ENCODE results near the gene METTL23.
A peak's percentile ranks its signal among the peaks of the same experiment; 100 is the strongest.
"Not testable (repeated sequence)": the region's sequence is repeated elsewhere in the genome, so short reads cannot be mapped to it uniquely, and the experiment has no call there.

The METTL23 gene

GRCh38 chr17:76734080-76734840, 7.6 kb downstream of the METTL23 start:
- DNase-seq (ENCODE audit: low spot score), result no peak

GRCh38 chr17:76735006-76735405, 8.4 kb downstream of the METTL23 start:
- DNase-seq (ENCODE audit: low spot score), result no peak

DNA sequence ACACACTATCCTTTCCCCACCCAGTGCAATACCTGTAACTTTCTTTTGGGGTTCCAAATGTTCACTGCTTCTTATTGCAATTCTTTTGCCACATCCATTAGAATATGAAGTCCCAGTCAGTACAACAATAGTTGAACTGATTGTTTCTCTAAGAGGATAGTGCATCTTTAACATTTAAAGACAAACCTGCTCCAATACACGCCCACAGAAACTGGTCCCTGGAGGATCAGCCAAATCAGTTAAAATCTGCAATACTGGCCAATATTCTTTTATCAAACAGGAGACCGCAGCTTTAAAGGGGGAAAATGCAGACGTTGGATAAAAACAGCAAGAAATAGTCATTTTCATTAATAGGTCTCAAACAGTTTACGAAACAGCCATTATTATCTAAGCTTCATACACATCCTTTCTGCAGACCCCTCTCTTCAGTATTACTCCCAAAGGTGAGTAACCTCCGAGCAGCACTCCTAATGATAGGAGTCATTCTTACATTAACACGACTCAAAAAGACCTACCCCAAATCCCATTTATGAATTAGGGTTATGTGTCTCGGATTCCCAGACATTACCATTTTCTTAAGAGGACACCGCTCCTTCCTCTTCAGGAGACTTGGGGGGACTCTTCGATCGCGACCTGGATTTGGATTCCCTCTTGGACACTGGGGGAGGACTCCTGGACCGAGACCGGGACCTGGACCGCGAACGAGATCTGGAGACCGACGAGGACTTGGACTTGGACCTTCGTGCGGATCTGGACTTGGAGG, 9.1 kb downstream of the METTL23 start:
- no peak for DNase-seq (ENCODE audit: low spot score)

DNA sequence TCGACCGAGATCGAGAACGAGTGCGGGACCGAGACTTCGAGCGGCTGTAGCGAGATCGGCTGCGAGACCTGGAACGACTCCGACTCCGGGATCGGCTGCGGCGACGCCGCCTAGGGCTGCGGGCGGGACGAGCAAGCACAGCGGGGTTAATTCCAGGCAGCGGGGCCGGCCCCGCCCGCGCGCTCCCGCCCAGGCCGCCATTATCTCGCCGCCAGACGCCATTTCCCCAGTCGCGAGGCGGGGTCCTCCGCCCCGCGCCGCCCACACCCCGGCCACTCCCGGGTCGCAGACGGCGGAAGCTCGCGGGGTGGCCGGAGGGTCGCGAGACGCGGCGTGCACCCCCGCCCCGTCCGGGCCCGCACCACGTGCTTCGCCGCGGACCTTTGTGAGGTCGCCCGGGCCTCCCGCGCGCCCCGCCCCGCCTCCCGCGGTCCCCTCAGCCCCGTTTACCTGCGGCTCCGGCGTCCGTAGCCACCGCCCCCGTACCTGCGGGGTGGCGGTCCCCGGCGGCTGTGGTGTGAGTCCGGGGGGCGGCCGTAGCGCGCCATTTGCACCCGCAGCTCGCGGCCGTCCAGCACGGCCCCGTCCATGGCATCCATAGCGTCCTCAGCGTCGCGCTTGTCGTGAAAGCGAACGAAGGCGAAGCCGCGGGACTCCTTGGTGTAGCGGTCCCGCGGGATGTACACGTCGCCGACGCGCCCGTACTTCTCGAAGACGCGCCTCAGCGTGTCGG, 9.9 kb downstream of the METTL23 start:
- peak; percentile 78 for DNase-seq (ENCODE audit: low spot score)

DNA sequence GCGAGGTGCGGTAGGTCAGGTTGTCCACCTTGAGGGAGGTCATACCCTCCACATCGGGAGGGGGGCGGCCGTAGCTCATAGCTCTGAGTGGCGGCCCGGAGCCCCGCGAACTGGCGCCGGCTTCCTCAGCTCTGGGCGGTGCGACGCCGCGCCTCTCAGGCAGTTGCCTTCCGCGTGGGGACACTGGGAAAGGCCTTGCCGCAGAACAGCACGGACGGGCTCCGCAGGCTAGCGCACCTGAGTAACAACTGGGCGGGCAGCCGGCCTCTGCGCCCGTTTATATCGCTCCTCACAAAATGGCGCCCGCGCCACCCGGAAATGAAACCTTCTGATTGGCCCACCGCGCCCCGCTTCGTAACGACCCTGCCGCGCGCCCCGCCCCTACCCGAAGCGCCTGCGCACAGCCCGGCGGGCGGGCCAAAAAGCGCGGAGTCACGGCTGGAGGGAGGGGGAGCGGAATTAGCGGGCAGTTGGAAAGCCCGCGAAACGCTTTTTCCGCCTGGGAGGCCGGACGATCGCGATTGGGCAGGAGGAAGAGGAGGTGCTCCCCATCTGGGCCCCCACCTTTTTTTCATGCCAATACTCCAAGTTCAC, 10.5 kb downstream of the METTL23 start, which contains the start of gene SRSF2:
TSS of gene SRSF2 (minus strand) at position 250 of the 594 bp plus-strand sequence. CDS start at position 79, 171 bp downstream.
- DNase-seq (ENCODE audit: low spot score), result peak; percentile 98

DNA sequence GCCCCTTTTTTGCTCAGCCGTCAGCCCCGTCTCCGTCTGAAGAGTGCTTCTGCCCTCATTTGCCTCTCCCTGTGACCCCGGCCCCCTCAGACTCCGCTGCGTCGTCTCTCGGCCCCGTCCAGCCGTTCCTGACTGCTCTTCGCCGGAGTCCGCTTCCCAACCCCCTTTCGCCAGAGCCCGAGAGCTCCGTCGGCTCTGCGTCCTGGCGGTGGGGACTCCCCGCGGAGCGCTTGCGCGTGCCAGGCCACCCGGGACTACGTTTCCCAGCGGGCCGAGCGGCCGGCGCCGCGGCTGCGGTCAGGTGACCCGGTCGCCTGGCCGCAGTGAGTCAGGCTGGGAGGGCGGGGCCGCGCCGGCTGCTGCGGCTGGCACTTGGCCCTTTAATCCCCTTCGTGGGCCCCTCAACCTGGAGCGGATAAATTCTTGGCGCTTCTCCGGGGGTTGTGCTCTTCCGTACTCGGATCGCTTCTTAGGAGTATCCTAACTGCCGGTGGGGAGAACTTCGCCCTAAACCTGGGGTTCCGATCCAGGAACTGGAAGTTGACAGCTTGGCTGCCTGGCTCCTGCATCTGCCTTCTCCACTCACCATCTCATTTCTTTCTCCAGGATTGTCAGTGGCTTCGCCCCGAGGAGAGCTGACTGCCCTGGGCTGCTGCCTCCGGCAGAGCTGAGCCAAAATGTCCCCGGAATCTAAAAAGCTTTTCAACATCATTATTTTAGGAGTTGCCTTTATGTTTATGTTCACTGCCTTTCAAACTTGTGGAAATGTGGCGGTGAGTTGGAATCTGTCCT, 11.2 kb downstream of the METTL23 start, which contains the start of gene MFSD11:
TSS of gene MFSD11 (plus strand) at position 444 of the 792 bp plus-strand sequence. CDS start at position 678, 234 bp downstream.
- DNase-seq (ENCODE audit: low spot score), result peak; percentile 96

DNA sequence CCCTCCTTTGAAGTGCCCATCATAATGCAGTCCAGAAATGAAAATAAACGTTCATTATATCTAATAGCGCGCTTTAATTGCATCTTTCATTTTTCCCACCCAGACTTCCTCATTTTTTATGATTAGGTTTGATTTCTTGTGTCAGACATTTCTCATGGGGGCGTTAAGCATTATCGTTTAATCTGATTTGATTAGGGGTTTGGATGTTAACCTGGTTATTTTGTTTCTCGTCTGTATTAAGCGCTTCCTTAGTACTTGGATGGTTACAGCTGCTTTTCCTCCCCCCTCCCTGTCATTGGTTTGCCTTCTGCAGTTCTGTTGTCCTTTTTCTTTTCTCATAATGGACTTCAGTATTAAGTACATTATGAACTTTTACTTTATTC, 11.8 kb downstream of the METTL23 start:
- peak; percentile 28 for DNase-seq (ENCODE audit: low spot score)

GRCh38 chr17:76739568-76740115, 13.0 kb downstream of the METTL23 start:
- DNase-seq (ENCODE audit: low spot score), result not testable (repeated sequence)

GRCh38 chr17:76740329-76741118, 13.9 kb downstream of the METTL23 start:
- DNase-seq (ENCODE audit: low spot score), result no peak

DNA sequence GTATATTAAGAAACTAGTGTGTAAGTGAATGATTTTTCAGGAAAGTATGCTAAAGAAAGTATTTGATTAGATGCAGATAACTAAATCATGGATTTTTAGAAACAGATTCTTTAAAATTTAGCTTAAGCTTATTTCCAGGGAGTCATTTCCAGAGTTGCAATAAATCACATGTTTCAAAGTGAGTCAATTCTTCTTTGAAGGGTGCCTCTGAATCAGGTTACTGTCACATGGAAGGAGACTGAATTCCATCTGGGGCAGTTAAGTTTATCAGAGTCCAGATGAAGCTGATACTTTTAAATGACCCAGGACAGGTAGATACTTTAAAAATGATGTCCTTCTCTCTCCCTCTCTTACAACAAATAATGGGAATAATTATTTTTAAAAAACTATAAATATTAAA, 16.3 kb downstream of the METTL23 start:
- DNase-seq (ENCODE audit: low spot score), result no peak

GRCh38 chr17:76744747-76745146, 18.1 kb downstream of the METTL23 start:
- no peak for DNase-seq (ENCODE audit: low spot score)

GRCh38 chr17:76745785-76746184, 19.1 kb downstream of the METTL23 start:
- DNase-seq (ENCODE audit: low spot score), result not testable (repeated sequence)

DNA sequence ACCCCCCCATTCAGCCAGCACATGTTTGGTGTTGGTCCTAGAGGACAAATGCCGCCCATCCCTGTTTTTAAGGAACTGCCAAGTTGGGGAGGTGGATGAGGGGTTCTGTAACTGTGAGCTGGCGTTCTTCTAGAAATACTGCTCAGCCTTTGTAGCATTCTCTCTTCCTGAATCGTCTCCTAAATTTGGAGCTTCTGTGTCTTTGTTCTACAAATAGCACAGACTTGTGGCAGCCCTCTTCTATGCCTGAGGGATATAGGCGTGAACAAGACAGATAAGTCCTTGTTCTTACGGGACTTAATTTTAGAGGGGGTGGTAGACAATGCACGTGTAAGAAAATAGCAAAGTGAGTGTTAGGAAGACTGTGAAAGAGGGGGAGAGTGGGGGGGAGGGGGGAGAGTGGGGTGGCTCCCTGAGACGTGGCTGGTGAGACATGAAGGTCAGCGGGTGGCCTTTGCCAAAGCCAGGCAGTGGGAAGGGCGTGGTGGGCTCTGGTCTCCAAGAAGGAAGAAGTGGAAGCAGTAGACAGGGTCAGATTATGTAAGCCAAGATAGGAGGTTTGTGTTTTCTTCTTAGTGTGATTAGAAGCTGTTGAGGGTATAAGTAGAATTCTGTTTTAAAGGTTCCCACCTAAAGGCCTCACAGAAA, 21.2 kb downstream of the METTL23 start:
- DNase-seq (ENCODE audit: low spot score), result no peak

GRCh38 chr17:76748657-76749056, 22.0 kb downstream of the METTL23 start:
- no peak for DNase-seq (ENCODE audit: low spot score)

DNA sequence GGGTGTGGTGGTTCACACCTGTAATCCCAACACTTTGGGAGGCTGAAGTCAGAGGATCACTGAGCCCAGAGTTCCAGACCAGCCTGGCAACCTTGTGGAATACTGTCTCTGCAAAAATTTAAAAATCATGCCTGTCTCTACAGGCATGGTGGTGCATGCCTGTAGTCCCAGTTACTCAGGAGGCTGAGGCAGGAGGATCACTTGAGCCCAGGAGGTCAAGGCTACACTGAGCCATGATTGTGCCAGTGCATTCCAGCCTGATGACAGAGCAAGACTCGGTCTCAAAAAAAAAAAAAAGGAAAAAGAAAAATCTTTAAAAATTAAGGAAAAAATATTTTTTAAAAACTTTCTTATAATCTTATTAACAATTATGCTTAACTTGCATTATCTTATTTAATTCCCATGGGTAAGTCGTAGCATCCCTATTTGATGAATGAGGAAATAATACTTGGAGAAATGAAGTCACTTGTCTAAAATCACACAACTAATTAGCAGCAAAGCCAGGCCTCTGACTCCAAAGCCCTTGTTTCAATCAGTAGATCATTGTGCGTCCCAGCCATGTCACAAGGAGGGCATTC, 24.9 kb downstream of the METTL23 start:
- DNase-seq (ENCODE audit: low spot score), result no peak

DNA sequence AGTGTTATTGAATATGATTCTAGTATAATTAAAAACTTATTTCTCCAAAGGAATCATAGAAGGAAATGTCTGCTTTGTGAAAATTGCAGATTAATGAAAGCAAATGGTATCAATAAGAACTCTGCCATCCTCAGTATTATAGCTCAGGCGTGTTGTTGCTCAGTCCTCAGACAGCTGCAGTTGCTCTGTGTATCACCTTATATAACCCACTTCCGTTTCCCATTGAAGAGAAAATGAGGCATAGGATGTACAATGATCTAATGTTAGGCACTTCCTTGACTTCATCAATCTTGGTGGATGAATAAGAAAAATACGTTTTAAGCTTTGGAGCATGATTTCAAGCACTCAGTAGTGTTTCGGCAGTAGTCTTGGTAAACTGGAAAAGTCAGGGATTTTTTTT, 25.4 kb downstream of the METTL23 start:
- DNase-seq (ENCODE audit: low spot score), result no peak

- no peak for DNase-seq (ENCODE audit: low spot score)
Measured at GRCh38 chr17:76753061-76753961, 26.7 kb downstream of the METTL23 start.

GRCh38 chr17:76755285-76755684, 28.6 kb downstream of the METTL23 start:
- no peak for DNase-seq (ENCODE audit: low spot score)

All from GM03348 (cell line).